GM21381 (cell line): ENCODE data around the gene SPI1.
"Not testable (repeated sequence)": the region's sequence is repeated elsewhere in the genome, so short reads cannot be mapped to it uniquely, and the experiment has no call there.

ENCODE experiments used
- ATAC-seq: cut with Tn5 transposase; IDR thresholded peaks from one replicate; pipeline ENCODE4 v1.9.1; 2021; ENCODE audit warnings: mild to moderate bottlenecking, moderate library complexity; ENCODE audit not compliant: unreplicated experiment

SPI1 gene

DNA sequence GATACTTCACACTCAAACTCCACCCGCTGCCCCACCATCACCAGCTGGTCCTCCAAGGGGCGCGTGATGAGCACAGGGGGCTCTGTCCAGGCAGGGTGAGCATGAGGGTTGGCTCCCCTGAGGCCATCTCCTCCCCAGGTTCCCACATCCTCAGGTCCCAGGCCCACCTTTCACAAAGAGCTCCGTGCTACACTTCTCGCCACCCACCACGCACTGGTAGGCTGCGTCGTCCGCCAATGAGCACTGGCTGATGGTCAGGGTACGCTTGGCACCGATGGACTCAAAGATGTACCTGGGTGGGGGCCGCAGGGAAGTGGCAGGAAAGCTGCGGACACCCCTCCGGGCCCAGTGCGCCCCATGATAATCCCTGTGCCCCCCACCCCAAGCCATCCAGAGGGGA is 35.5 kb downstream of the SPI1 start:
- ATAC-seq, result no peak

- no peak for ATAC-seq
Measured at GRCh38 chr11:47342036-47342803, 36.1 kb downstream of the SPI1 start.

DNA sequence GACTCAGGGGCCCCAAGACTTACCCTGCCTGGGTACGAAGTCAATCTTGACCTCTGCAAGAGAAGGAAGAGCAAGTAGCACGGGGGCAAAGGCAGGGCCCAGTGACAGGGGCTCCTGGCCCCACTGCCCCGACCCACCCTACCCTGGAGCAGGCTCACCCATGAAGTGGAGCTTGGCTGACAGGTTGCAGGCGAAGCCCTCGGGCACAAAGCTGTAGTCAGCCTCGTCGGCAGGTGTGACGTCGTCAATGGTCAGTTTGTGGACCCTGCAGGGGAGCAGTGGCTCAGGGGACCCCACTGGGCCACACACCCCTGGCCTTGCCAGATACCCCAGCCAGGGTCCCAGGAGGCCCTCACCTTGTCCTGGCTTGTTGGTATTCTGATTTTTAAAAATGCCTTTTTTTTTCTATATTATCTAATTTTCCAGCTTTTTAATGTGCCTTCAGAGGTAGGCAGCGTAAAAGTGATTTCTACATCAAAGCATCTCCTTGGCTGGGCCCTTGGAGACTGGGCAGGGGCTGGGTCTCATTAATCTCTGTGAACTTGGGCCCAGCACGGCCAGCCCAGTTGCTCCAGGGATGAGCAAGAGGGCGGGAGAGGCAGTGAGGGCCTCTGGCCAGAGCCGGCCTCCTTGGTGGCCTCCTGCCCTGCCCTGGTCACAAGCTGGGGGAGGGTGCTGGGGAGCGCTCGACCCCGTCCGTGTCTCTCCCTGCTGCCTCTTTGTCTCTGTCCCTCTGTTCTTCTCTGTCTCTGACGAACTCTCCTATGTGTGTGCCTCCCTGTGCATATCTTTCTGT is 37.2 kb downstream of the SPI1 start:
- ATAC-seq, result no peak

DNA sequence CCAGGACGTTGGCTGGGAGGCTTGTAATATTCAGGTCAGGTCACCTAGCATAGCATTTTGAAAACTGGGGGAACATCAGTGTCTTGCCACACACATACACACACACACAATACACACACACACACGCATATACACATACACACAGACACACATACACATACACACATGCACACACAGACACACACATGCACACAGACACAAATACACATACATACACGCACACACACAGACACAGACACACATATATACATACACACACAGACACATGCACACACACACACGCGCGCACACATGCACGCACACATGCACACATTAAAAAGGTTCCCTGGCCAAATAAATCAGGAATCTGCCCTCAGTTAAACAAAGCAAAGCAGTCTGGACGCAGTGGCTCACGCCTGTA is 38.3 kb downstream of the SPI1 start:
- ATAC-seq, result no peak

GRCh38 chr11:47338396-47339241 is 39.7 kb downstream of the SPI1 start:
- no peak for ATAC-seq

- ATAC-seq, result no peak
Measured at GRCh38 chr11:47337229-47337924, 41.0 kb downstream of the SPI1 start.

- no peak for ATAC-seq
Measured at GRCh38 chr11:47336595-47336994, 41.8 kb downstream of the SPI1 start.

GRCh38 chr11:47335733-47336132 is 42.6 kb downstream of the SPI1 start:
- ATAC-seq, result no peak

DNA sequence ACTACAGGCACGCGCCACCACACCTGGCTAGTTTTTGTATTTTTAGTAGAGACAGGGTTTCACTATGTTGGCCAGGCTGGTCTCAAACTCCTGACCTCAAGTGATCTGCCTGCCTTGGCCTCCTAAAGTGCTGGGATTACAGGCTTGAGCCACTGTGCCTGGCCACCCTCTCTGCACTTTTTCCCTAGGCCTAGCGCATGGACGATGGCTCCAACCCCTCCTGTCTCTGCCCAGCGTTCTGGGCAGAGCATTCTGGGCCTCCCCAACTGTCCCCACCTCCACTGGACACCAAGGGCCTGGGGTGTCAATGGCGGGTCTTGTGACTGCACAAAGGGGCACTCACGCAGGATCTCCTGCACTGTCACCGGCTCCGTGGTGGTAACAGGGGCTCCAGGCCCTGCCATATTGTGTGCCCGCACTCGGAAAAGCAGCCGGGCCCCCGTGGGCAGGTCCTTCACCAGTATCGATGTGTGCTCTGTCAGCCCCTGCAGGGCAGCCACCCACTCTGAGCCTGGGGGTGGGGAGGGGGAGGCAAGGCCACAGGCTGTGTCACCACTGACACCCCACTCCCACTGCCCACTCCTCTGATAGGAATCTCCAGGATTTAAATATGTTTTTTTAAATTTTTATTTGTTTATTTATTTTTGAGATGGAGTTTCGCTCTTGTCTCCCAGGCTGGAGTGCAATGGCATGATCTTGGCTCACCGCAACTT is 43.5 kb downstream of the SPI1 start:
- ATAC-seq, result not testable (repeated sequence)

GRCh38 chr11:47333886-47334443 is 44.4 kb downstream of the SPI1 start:
- no peak for ATAC-seq

DNA sequence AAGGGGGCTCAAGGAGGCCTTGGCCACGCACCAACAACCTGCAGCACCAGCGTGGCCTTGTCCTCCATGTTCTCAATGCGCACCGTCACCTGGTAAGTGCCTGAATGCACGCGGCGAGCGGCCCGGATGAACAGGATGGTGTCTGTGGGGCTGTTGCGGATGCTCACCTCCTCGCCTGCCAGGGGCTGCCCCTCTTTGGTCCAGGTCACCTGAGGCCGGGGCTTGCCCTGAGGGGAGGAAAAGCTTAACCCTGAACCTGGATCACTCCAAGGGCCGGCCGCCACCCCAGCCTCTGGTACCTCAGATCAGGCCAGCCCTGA is 44.9 kb downstream of the SPI1 start:
- no peak for ATAC-seq

DNA sequence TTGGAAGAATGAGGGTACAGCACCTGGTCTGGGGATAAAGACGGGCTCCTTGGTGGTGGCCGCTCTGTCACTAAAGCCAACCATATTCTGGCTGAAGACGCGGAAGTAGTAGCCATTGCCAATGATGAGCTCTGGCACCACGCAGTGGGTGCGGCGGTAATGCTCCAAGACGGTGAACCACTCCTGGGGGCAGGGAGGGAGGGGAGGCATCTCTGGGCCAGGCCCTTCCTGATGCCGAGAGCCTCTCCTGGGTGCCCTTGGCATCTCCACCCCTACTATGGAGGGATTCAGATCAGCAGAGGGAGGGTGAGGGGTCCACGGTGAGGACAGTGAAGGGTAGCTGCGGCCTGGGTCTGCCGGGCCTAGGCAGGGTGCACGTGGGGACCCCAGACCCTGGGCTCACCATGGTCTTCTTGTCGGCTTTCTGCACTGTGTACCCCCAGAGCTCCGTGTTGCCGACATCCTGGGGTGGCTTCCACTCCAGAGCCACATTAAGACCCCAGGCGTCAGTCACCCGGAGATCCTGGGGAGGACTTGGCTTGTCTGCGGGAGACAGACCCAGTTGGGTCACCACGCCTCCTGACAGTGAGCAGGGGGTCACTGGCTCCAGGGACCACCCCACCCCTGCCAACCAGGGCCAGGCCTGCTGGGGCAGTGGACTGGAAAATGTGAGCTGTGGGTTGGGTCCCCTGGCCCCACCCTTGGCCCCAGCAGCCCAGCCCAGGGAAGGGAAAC is 45.4 kb downstream of the SPI1 start:
- no peak for ATAC-seq

DNA sequence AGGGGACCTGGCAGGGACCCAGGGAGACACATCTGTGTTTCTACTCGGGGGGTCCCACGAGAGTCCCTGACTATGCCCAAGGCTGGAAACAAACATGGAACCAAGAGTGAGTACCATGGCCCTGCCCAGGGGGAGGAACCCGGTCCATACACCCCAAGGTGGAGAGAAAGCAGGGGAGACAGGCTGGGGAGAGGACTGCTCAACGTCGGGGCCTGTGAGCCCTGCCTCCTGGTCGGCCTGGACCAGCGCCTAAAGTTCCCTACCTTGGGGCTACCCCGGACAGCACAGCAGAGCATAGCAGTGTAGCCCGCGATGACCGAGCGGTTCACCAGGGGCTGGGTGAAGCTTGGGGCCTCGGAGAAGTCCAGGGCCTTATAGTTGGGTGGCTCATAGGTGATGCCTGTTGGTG is 46.0 kb downstream of the SPI1 start:
- no peak for ATAC-seq

DNA sequence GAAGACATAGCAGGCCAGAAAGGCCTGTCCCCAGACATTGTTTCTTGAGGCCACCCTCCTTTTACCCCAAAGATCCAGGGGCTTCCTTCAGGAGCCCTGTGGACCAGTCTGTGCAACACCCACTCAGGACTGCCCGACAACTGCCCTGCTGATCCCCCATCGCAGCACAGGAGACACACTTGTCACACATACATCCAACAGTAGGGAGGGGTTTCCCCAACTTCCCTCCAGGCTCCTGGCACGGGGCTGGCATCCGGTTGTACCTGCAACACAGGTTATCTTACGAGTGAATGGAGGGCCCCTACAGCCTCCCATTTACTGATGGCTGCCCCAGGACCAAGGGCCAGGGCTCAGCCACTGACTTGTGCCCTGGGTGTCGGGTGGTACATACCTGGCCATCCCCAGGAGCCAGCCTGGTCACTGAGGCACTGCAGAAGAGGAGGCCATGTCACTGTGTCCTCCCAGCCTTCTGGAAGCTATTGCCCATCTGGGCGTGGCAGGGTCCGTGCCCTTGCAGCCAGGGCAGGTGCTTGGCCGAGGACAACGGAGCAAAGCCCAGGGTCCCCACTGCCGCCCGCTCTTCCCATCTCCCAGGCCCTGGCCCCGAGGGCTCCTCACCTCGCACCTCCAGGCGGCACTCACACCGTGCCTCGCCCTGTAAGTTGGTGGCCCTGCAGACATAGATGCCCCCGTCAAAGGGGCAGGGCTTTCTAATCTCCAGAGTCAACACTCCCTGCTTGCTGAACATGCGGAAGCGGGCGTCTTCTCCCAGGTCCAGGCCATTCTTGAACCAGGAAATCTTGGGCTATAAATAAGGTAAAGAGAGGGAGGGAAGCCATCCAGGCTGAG is 46.7 kb downstream of the SPI1 start:
- no peak for ATAC-seq

DNA sequence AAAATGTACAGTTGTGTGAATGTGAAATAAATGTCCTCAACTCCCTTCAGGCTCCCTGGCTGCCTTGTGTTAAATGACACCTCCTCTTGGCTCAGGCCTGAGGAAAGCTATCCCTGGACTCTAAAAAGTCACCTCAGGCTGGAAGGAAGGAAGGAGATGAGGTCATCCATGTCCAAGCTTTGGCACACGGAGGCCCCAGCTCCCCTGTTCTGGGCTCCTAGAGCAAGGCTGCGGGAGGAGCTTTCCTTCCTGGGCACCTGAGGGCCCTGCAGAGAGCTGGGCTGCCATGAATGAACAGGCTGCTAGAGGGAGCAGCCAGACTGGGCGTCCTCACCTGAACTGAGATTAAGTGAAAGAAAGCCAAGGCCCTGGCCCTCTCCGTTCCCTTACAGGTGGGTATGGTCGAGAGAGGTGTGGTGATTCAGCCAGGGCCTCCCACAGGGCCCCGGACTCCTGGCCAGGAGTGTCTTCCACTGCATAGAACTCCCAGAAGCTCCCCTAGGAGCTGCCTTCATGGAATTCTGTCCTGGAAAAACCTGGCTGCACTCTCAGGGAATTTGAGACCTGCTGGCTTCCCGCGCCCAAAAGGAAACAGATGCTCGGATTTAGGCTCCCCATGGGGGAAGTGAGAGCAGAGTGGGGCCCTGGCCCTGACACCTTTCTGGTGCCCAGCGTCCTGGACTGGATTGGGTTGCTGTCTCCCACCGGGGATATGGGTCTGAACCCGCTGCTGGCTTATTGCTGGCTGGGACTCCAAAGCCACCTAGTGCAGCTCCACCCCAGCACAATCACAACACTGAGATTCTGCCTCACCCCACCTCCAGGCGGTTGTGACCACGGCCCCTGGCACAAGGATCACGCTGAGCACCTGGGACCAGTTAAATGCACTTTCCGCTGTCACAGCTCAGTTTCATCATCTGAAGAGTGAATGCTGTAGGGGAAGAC is 48.1 kb downstream of the SPI1 start:
- no peak for ATAC-seq

DNA sequence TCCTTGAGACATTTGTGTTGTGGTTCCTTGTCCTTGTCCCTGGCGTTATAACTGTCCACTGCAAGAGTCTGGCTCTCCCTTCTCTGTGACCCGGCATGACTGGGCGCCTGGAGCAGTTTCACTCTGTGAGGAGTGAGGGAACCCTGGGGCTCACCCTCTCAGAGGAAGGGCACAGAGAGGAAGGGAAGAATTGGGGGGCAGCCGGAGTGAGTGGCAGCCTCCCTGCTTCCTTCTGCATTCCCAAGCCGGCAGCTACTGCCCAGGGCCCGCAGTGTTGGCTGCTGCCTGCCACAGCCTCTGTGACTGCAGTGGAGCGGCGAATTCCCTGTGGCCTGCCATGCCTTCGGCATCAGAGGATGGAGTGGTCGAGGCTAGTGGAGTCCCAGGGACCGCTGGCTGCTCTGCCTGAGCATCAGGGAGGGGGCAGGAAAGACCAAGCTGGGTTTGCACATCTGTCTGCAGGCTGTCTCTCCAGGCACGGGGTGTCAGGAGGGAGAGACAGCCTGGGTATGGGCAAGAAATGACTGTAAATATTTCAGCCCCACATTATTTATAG is 48.8 kb downstream of the SPI1 start:
- ATAC-seq, result no peak
